ENCODE results near the gene STAG3. TPM values are rescaled to one million over a fixed set of nuclear protein-coding genes. Genes with fewer than 3 reads are reported as not detected.

Gene STAG3
- polyA plus RNA-seq, 1 donor from 2014 or later, result 0.64 TPM

DNA sequence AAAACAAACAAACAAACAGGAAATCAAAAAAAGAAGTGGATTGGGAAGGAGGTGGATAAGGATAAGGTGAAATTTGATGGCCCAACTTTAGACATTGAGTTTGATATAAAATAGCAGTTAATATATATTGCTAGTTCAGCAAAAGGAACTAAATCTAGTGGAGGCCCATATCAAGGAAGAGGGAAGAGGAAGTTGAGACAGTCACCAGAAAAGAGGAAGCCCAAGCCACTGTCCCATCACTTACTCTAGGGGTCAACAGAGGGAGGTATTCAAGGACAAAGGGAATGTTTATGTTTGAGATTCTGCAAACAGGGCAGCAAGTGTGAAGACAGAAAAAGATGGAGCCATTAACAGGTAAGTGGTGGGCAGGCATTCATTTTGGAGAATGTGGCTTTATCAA is 25.3 kb upstream of the STAG3 start:
- Histone ChIP-seq H3F3A (ENCODE audit: insufficient read depth, low read length, poor library complexity, severe bottlenecking) (no peaks in the 10 kb centered on the region), H3K9me3 (ENCODE audit: low read length) (no peaks in the 10 kb centered on the region), H3K36me3 (ENCODE audit: insufficient read depth, low read length) (no peaks in the 10 kb centered on the region), H3K4me2 (ENCODE audit: low read length) (no peak overlapping the region), H3K27me3 (ENCODE audit: insufficient read depth, low read depth, low read length) (no peaks in the 10 kb centered on the region), H2AFZ (ENCODE audit: low read depth, low read length) (no peak overlapping the region), H4K20me1 (ENCODE audit: insufficient read depth) (no peaks in the 10 kb centered on the region), H3K9ac (ENCODE audit: low read length) (no peak overlapping the region), H3K27ac (ENCODE audit: low read length) (no peak overlapping the region), H3K79me2 (replicated peaks; ENCODE audit: insufficient read depth, low read length) (peaks cover 14% of the 10 kb centered on the region), H3K9me2 (ENCODE audit: insufficient read depth, low read length) (no peaks in the 10 kb centered on the region), H3K4me3 (ENCODE audit: low read length) (no peak overlapping the region)
- TF ChIP-seq POLR2AphosphoS5 (IDR thresholded peaks at IDR 0.05) (no peak), EZH2 (IDR thresholded peaks at IDR 0.05; ENCODE audit: borderline replicate concordance, insufficient read depth, low read length, poor library complexity, severe bottlenecking) (no peak)
- TF ChIP-seq, protein P1, sequence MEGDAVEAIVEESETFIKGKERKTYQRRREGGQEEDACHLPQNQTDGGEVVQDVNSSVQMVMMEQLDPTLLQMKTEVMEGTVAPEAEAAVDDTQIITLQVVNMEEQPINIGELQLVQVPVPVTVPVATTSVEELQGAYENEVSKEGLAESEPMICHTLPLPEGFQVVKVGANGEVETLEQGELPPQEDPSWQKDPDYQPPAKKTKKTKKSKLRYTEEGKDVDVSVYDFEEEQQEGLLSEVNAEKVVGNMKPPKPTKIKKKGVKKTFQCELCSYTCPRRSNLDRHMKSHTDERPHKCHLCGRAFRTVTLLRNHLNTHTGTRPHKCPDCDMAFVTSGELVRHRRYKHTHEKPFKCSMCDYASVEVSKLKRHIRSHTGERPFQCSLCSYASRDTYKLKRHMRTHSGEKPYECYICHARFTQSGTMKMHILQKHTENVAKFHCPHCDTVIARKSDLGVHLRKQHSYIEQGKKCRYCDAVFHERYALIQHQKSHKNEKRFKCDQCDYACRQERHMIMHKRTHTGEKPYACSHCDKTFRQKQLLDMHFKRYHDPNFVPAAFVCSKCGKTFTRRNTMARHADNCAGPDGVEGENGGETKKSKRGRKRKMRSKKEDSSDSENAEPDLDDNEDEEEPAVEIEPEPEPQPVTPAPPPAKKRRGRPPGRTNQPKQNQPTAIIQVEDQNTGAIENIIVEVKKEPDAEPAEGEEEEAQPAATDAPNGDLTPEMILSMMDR (IDR thresholded peaks at IDR 0.05; ENCODE audit: poor library complexity, severe bottlenecking), result no peak

DNA sequence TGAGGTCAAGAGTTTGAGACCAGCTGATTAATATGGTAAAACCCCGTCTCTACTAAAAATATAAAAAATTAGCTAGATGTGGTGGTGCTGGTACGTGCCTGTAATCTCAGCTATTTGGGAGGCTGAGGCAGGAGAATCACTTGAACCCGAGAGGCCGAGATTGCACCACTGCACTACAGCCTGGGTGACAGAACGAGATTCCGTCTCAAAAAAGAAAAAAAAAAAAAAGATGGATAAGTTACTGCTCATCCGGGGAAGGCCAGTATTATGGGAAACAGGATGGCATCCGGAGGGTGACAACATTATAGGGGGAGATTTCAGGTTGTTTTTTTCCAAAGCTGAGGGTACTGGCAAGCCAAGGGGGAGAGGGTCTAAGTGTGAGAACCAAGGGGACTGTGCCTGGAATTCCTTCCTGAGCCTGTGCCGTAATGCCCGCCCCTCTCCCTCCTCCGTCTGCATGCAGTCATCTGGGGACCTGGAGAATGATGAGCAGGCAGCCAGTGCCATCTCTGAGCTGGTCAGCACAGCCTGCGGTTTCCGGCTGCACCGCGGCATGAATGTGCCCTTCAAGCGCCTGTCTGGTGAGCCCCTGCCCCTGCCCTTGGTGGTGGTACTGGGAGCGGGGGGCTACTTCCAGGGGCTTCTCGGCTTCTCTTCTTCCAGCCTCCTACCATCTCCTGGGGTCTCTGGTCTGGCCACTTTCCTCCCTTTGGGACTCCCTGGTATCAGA is 24.6 kb upstream of the STAG3 start:
- Histone ChIP-seq H2AFZ (ENCODE audit: low read depth, low read length) (no peak overlapping the region), H3K27me3 (ENCODE audit: insufficient read depth, low read depth, low read length) (no peaks in the 10 kb centered on the region), H3K9me3 (ENCODE audit: low read length) (no peaks in the 10 kb centered on the region), H3K4me3 (ENCODE audit: low read length) (no peak overlapping the region), H3K36me3 (ENCODE audit: insufficient read depth, low read length) (no peaks in the 10 kb centered on the region), H3K9me2 (ENCODE audit: insufficient read depth, low read length) (no peaks in the 10 kb centered on the region), H3K9ac (ENCODE audit: low read length) (no peak overlapping the region), H3K79me2 (replicated peaks; ENCODE audit: insufficient read depth, low read length) (peaks cover 14% of the 10 kb centered on the region), H3K27ac (ENCODE audit: low read length) (no peak overlapping the region), H3F3A (ENCODE audit: insufficient read depth, low read length, poor library complexity, severe bottlenecking) (no peaks in the 10 kb centered on the region), H4K20me1 (ENCODE audit: insufficient read depth) (no peaks in the 10 kb centered on the region), H3K4me2 (ENCODE audit: low read length) (no peak overlapping the region)
- TF ChIP-seq TAF1 (IDR thresholded peaks at IDR 0.05; ENCODE audit: low read depth), result no peak
- TF ChIP-seq POLR2AphosphoS5 (IDR thresholded peaks at IDR 0.05), result no peak
- TF ChIP-seq SMC3 (conservative IDR thresholded peaks at IDR 0.05; ENCODE audit: poor library complexity), result no peak
- no peak for TF ChIP-seq EP300 (conservative IDR thresholded peaks at IDR 0.05; ENCODE audit: poor library complexity, severe bottlenecking)
- TF ChIP-seq, protein P2, sequence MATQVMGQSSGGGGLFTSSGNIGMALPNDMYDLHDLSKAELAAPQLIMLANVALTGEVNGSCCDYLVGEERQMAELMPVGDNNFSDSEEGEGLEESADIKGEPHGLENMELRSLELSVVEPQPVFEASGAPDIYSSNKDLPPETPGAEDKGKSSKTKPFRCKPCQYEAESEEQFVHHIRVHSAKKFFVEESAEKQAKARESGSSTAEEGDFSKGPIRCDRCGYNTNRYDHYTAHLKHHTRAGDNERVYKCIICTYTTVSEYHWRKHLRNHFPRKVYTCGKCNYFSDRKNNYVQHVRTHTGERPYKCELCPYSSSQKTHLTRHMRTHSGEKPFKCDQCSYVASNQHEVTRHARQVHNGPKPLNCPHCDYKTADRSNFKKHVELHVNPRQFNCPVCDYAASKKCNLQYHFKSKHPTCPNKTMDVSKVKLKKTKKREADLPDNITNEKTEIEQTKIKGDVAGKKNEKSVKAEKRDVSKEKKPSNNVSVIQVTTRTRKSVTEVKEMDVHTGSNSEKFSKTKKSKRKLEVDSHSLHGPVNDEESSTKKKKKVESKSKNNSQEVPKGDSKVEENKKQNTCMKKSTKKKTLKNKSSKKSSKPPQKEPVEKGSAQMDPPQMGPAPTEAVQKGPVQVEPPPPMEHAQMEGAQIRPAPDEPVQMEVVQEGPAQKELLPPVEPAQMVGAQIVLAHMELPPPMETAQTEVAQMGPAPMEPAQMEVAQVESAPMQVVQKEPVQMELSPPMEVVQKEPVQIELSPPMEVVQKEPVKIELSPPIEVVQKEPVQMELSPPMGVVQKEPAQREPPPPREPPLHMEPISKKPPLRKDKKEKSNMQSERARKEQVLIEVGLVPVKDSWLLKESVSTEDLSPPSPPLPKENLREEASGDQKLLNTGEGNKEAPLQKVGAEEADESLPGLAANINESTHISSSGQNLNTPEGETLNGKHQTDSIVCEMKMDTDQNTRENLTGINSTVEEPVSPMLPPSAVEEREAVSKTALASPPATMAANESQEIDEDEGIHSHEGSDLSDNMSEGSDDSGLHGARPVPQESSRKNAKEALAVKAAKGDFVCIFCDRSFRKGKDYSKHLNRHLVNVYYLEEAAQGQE (IDR thresholded peaks at IDR 0.05; ENCODE audit: borderline replicate concordance), result no peak
- no peak for TF ChIP-seq RAD21 (conservative IDR thresholded peaks at IDR 0.05)
- TF ChIP-seq EZH2 (IDR thresholded peaks at IDR 0.05; ENCODE audit: borderline replicate concordance, insufficient read depth, low read length, poor library complexity, severe bottlenecking), result no peak
- TF ChIP-seq, protein P1 (IDR thresholded peaks at IDR 0.05; ENCODE audit: poor library complexity, severe bottlenecking), result no peak
- TF ChIP-seq MXI1 (conservative IDR thresholded peaks at IDR 0.05; ENCODE audit: poor library complexity, severe bottlenecking), result no peak
